ENCODE results near the gene PTPRD. TPM values are rescaled to one million over a fixed set of nuclear protein-coding genes. Genes with fewer than 3 reads are reported as not detected.

The PTPRD gene
- total RNA-seq, 1 experiment from 2014 or later: 69.6 TPM

- Mint-ChIP-seq H3K4me3 (no peak overlapping the region), H3K27ac (no peak overlapping the region), H3K36me3 (no peaks in the 10 kb centered on the region), H3K9me3 (no peaks in the 10 kb centered on the region), H3K27me3 (ENCODE audit: low read depth) (peaks cover 50% of the 10 kb centered on the region), H3K4me1 (0 out of 2 replicates have a peak, but pooled peaks cover 2% of the 10 kb centered on the region)
- ATAC-seq (no peak), DNase-seq (ENCODE audit: low spot score) (no peak)
- ChIA-PET POLR2A (interaction anchor here (0.8 kb wide), 1 partner anchor 53 kb away, joined by 4 read pairs; no protein-coding TSS in a partner anchor), CTCF (no interaction called here)
- no peak for TF ChIP-seq FOXJ3 (CRISPR knock-in tag; IDR thresholded peaks at IDR 0.05; ENCODE audit: borderline replicate concordance)
- no peak for TF ChIP-seq ZNF121 (CRISPR knock-in tag; IDR thresholded peaks at IDR 0.05)
- TF ChIP-seq NR1H2 (CRISPR knock-in tag; IDR thresholded peaks at IDR 0.05): no peak
- TF ChIP-seq NR2C2 (CRISPR knock-in tag; IDR thresholded peaks at IDR 0.05): no peak
- no peak for TF ChIP-seq PREB (CRISPR knock-in tag; IDR thresholded peaks at IDR 0.05; ENCODE audit: borderline replicate concordance)
- TF ChIP-seq ERG (CRISPR knock-in tag; IDR thresholded peaks at IDR 0.05): no peak
- TF ChIP-seq ZNF512 (CRISPR knock-in tag; IDR thresholded peaks at IDR 0.05; ENCODE audit: borderline replicate concordance): no peak
- no peak for TF ChIP-seq OVOL2 (CRISPR knock-in tag; IDR thresholded peaks at IDR 0.05; ENCODE audit: borderline replicate concordance)
- TF ChIP-seq ZNF396 (CRISPR knock-in tag; IDR thresholded peaks at IDR 0.05; ENCODE audit: borderline replicate concordance): no peak
- no peak for TF ChIP-seq CBFB (CRISPR knock-in tag; IDR thresholded peaks at IDR 0.05; ENCODE audit: low read depth)
- no peak for TF ChIP-seq AFF4 (CRISPR knock-in tag; IDR thresholded peaks at IDR 0.05; ENCODE audit: borderline replicate concordance)
- TF ChIP-seq FOXK1 (CRISPR knock-in tag; IDR thresholded peaks at IDR 0.05): no peak
These were observed 560.6 kb downstream of the PTPRD start for GRCh38 chr9:10052181-10052580.

GRCh38 chr9:10050016-10050415, 562.8 kb downstream of the PTPRD start:
- no peak for DNase-seq (ENCODE audit: low spot score)
- TF ChIP-seq IRF2 (CRISPR knock-in tag; IDR thresholded peaks at IDR 0.05; ENCODE audit: borderline replicate concordance, low read depth) (no peak), CTCF (IDR thresholded peaks at IDR 0.05) (no peak), MXD4 (CRISPR knock-in tag; IDR thresholded peaks at IDR 0.05; ENCODE audit: borderline replicate concordance) (no peak), ZBTB43 (CRISPR knock-in tag; IDR thresholded peaks at IDR 0.05) (no peak), SOX15 (CRISPR knock-in tag; IDR thresholded peaks at IDR 0.05) (no peak), ZNF138 (CRISPR knock-in tag; conservative IDR thresholded peaks at IDR 0.05) (no peak), AR (CRISPR knock-in tag; IDR thresholded peaks at IDR 0.05) (no peak), OVOL2 (CRISPR knock-in tag; IDR thresholded peaks at IDR 0.05; ENCODE audit: borderline replicate concordance) (no peak), NFYB (CRISPR knock-in tag; conservative IDR thresholded peaks at IDR 0.05; ENCODE audit: low read depth) (no peak), KAT7 (CRISPR knock-in tag; IDR thresholded peaks at IDR 0.05; ENCODE audit: borderline replicate concordance) (no peak), CREM (CRISPR knock-in tag; IDR thresholded peaks at IDR 0.05) (no peak)

More at GRCh38 chr9:10050016-10050415, 562.8 kb downstream of the PTPRD start:
- POLR2A ChIA-PET: no interaction called here
- CTCF ChIA-PET: no interaction called here
- no peak overlapping the region for H3K4me3 Mint-ChIP-seq
- H3K27me3 Mint-ChIP-seq (ENCODE audit: low read depth): peaks cover 34% of the 10 kb centered on the region
- ATAC-seq: no peak
- H3K4me1 Mint-ChIP-seq: 0 out of 2 replicates have a peak, but pooled peaks cover 2% of the 10 kb centered on the region
- no peak overlapping the region for H3K27ac Mint-ChIP-seq
- no peaks in the 10 kb centered on the region for H3K36me3 Mint-ChIP-seq
- H3K9me3 Mint-ChIP-seq: no peaks in the 10 kb centered on the region
